Fibroblast of pulmonary artery (primary cell): ENCODE data around the gene HIRA.
A peak's percentile ranks its signal among the peaks of the same experiment; 100 is the strongest.

Source experiments
- DNase-seq: peaks from one replicate; pipeline ENCODE4 v3.0.0-alpha.2; 2010; ENCODE audit warnings: low read depth
- H3K4me3 ChIP-seq: replicated peaks from 2 replicates; pipeline ENCODE4 v1.5.1; 2011; ENCODE audit warnings: low read depth, mild to moderate bottlenecking, control low read depth, low read length, moderate library complexity
- CTCF ChIP-seq: IDR thresholded peaks from 2 replicates; pipeline ENCODE4 v1.5.1; 2011; ENCODE audit warnings: mild to moderate bottlenecking, control low read depth, low read length, inconsistent platforms; ENCODE audit errors: missing control alignments

The HIRA gene

GRCh38 chr22:19419464-19420178, 11.9 kb downstream of the HIRA start:
- H3K4me3 ChIP-seq = no peak overlapping the region
- no peak for TF ChIP-seq CTCF
- peak; percentile 28 for DNase-seq

DNA sequence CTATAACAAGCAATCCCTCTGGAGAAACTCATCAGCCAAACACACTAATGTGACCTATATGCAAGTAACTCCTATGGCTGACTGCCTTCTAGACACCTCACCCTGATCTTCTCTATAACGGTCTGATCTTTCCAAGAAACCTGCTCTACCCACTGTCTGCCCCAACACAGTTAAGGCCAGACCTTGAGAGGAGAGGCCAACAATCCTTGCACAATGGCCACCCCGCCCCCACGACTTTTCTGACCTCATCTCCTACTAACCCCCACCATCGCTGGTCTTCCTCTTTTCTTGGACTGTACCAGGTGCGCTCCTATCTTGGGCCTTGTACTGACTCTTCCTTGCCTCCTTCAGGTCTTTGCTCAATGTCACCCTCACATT, 12.5 kb downstream of the HIRA start:
- TF ChIP-seq CTCF = no peak
- no peak for DNase-seq
- no peak overlapping the region for H3K4me3 ChIP-seq

GRCh38 chr22:19412923-19413322, 18.6 kb downstream of the HIRA start:
- DNase-seq = no peak
- H3K4me3 ChIP-seq = no peak overlapping the region
- TF ChIP-seq CTCF = no peak

GRCh38 chr22:19412478-19412877, 19.1 kb downstream of the HIRA start:
- TF ChIP-seq CTCF = no peak
- DNase-seq = no peak
- no peak overlapping the region for H3K4me3 ChIP-seq

- no peak for TF ChIP-seq CTCF
- DNase-seq = no peak
- no peak overlapping the region for H3K4me3 ChIP-seq
Measured at GRCh38 chr22:19411690-19412045, 19.9 kb downstream of the HIRA start.

- DNase-seq = no peak
- no peak for TF ChIP-seq CTCF
- no peak overlapping the region for H3K4me3 ChIP-seq
Measured at GRCh38 chr22:19410941-19411689, 20.4 kb downstream of the HIRA start.
